ENCODE results near the gene ADGRD1.
"Not testable (repeated sequence)": the region's sequence is repeated elsewhere in the genome, so short reads cannot be mapped to it uniquely, and the experiment has no call there.

The ADGRD1 gene

DNA sequence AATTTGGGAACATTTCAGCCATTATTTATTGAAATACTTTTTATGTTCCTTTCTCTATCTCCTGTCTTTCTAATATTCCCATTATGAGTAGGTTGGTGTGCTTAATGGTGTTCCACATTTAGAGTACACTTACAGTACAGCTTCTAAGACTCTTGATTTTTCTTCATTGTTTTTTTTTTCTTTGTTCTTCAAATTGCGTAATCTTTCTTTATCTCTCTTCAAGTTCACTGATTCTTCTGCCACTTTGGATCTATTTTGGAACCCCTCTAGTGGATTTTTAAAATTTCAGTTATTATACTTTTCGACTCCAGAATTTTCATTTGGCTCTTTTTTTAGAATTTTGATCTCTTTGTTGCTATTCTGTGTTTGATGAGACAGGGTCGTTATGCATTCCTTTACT lies 157.7 kb downstream of the ADGRD1 start:
- DNase-seq: no peak

DNA sequence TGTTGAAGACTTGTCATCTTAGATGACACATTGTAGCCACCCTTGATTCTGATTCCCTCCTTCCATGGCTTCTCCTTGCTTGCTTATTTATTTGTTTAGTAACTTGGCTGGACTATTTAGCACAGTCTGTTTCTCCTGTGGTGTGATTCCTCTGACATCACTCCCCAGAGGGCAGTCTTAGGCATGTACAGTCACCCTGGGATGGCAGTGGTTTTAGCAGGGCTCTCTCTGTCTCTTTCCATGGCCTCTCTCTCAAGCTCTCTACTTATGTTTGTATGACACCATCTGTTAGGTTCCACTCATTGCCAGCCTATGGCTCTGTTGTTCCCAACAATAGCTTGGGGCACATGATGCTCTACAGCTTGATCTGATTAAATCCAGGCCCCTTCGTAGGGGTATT lies 158.3 kb downstream of the ADGRD1 start:
- no peak for DNase-seq

DNA sequence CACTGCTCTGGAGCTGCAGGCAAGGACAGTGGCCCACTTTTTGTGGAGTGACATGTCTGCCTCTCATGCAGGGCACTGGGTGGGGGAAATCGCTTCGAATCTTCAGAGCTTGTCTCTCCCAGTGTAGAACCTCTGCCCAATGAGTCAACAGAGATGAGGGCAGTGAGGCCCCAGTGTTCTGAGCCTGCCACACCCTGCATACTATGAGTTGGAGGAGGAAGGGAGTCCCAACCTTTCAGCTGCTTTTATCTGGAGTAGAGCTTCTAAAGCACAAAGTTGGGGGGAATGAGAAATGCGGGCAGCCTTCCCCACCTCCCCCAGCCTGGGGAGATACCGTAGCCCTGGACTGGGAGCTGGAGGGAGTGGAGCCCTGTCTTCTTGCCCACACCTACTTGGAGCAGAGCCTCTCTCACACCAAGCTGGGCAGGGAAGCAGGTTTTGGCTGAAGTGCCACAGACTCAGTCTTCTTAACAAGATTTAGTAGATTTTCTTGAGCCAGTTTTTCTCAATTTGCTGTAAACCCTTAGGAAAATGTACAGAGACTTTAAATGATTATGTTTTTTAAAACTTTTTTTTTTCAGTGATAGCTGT lies 159.1 kb downstream of the ADGRD1 start:
- no peak for DNase-seq

- DNase-seq: no peak
Observed at GRCh38 chr12:131113568-131114270, 160.0 kb downstream of the ADGRD1 start.

DNA sequence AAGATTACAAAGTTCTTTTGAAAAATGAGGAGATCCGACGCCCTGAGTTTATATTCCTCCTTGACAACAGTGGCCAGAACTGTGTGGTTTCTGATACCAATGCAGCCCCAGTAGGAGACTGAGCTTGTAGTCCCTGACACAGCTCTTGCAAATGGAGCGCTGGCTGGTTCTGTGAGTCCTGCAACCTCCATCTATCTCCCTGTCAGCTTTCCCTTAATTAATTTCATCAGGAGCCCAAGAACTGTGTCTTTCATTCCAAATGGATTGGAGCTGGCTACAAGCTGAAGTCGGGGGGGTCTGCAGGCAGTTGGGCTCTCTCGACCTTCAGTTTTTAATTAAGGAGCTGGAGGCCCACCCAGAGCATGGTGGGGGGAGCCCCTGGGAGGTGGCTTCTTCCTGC lies 160.6 kb downstream of the ADGRD1 start:
- no peak for DNase-seq

- no peak for DNase-seq
Observed at GRCh38 chr12:131114942-131115584, 161.4 kb downstream of the ADGRD1 start.

- no peak for DNase-seq
Observed at GRCh38 chr12:131115766-131116467, 162.2 kb downstream of the ADGRD1 start.

GRCh38 chr12:131116468-131117117 lies 162.9 kb downstream of the ADGRD1 start:
- no peak for DNase-seq

DNA sequence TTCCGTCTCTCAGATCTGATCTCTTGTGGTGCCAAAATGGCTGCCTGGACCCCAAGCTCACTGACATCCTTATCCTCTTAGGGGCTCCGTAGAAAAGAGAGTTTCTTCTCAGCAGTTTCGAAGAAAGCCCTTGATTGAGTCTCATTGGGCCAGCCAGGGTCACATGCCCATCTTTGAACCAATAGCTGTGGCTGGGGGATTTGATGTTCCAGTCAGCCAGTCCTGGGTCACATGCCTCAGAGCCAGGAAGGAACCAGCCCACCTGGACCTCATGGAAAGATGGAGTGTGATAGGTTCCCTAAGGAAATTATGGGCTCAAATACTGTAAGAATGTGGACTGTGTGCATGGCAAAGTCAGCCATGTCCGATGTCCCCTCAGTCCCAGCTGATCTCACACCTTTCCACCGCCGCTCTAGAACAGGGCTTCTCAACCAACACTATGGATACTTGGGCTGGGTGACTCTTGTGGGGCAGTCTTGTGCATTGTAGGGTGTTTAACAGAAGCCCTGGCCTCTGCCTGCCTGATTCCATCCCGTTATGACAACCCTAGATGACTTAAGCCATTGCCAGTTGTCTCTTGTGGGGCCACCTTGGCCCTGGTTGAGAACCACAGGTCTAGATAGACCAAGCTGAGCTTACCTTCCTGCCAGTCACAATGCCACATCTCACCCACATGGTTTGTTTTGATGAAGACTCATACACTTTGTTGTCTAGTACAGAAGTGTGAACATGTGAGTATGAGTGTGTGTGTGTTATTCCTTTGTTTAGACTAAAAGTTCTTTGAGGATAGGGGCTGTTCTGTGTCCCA lies 163.9 kb downstream of the ADGRD1 start:
- DNase-seq: no peak

DNA sequence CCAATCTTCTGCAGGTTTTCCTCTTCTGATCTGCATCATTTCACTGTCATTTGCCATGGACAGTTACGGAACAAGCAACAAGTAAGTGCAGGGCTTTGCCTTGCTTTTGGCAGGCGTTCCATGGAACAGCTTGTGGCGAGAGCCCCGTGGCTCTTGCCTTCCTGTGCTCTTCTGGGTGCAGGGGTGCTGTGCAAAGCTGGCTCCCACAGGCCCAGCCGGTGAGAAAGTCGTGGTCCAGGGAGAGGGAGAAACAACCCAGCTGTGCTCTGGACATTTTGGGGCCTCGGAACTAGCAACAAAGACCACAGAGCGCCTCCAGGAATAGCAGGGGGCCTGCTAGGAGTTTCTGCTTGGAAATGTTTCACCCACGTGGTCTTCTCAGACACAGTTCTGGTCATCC lies 164.7 kb downstream of the ADGRD1 start:
- no peak for DNase-seq

GRCh38 chr12:131119345-131119744 lies 165.6 kb downstream of the ADGRD1 start:
- not testable (repeated sequence) for DNase-seq

DNA sequence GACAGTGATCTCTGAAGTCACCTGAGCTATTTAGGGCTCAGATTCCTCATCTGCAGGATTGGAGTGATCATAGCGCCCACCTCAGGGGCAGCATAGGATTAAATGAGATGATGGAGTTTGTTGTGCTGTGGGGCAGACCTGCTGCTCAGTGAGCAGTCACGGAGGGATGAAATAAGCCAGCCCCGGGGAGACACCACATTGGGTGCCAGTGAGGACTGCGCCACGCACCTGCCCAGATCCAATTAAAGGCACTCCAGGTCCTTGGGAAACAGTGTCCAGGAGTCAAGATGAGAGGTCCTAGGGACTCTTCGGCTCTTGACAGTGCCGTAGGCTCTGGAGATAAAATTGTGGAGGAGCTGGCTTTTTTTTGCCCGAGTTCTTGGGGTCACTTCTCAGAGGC lies 166.2 kb downstream of the ADGRD1 start:
- DNase-seq: no peak

DNA sequence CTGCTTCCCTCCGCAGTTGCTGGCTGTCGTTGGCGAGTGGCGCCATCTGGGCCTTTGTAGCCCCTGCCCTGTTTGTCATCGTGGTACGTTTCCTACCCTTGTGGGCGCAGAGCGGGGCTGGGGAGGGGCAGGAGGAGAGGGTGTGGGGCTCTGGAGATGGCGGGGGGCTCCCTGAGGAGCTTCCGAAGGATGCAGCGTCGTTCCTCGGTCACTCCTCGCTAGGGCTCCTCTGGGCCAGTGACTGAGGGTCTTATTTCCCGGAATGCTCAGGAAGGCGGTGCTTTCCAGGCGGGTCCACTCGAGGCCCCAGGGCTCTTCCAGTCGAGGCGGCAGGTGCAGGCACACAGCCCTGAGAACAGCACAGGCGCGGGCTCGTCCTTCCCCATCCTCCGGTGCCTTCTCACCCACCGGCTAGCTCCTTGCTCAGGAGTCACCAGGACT lies 167.1 kb downstream of the ADGRD1 start:
- DNase-seq: no peak

DNA sequence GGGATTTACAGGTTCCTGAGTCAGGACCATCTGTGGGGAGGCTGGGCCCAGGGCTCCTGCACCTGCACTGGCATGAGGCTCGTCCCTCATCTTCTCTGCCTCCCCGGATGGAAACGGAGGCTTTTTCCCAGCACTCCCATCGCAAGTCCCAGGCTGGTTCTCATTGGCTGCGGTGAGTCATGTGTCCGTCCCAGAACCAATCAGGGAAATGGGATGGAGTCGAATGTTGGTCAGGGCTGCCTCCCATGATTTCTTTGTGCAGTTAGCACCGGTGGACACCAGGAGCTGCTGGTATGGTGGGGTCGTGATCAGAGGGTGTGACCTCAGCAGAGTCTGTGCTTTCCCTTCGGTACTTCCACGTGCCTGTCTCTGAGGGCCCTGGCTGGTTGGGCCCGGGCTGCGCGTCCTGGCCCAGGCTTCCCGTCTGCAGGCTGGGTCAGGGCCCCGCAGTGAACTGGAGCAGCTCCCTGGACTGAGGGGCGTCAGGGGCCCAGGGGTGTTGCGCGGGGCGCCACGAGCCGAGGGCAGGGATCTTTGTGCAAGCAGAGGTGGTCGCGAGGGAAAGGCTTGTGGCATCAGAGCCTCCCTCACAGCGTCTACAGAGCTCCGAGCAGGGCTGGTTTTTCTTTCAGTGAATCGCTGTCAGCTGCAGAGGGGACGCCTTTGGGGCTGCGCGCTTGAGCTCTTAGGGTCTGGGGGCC lies 168.1 kb downstream of the ADGRD1 start:
- no peak for DNase-seq

- no peak for DNase-seq
Observed at GRCh38 chr12:131122631-131123030, 168.9 kb downstream of the ADGRD1 start.

DNA sequence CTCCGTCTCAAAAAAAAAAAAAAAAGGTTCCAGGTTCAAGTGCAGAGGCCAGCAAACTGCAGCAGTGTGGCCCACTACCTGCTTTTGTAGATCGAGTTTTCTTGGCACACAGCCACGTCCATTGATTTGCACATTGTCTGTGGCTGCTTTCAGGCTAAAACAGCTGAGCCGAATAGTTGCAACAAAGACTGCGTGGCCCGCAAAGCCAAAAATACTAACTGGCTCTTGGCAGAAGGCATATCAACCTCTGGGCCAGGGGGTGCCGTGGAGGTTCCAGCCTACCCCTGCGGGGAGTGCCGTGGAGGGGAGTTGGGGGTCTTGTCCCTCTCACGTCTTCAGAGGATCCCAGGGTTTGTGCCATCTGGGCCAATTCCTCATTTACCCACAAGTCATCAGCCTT lies 170.1 kb downstream of the ADGRD1 start:
- DNase-seq: no peak

- DNase-seq: no peak
Observed at GRCh38 chr12:131124487-131125280, 171.0 kb downstream of the ADGRD1 start.

GRCh38 chr12:131126662-131127173 lies 173.0 kb downstream of the ADGRD1 start:
- no peak for DNase-seq

GRCh38 chr12:131128556-131128955 lies 174.8 kb downstream of the ADGRD1 start:
- no peak for DNase-seq

DNA sequence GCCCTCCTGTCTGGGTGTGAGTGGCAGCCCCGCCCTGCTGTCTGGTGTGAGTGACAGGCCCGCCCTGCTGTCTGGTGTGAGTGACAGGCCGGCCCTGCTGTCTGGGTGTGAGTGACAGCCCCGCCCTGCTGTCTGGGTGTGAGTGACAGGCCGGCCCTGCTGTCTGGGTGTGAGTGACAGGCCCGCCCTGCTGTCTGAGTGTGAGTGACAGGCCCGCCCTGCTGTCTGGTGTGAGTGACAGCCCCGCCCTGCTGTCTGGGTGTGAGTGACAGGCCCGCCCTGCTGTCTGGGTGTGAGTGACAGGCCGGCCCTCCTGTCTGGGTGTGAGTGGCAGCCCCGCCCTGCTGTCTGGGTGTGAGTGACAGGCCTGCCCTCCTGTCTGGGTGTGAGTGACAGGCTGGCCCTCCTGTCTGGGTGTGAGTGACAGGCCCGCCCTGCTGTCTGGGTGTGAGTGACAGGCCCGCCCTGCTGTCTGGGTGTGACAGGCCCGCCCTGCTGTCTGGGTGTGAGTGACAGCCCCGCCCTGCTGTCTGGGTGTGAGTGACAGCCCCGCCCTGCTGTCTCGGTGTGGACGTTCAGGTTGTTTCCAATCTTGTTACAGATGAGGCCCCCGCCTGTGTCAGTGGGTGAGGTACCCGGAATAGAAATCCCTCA lies 175.4 kb downstream of the ADGRD1 start:
- DNase-seq: not testable (repeated sequence)
